ENCODE data around the gene TSPOAP1. TPM values are rescaled to one million over a fixed set of nuclear protein-coding genes. Genes with fewer than 3 reads are reported as not detected.

Gene TSPOAP1
- total and polyA plus RNA-seq, 2 of the 13 experiments (the other 11 are each of a cell fraction or from before 2014, with no cell fraction given) = not detected

DNA sequence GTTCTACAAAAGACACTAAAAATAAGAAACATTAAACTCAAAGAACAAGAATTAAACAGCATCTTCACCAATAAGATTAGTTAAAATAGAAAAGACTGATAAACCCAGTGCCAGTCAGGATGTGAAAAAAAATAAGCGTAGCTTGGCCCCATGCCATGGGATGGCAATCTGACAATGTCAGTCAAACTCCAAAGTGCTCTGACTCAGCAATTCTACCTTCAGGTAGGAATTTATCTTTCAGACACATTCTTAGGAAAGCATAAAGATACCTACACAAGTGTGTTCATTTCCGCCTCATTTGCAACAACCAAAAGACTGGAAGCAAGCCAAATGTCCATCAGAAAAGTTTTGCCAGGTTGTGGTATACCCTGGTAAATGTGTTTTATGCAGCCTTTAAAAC is 38.7 kb downstream of the TSPOAP1 start (continued):
- TF ChIP-seq GMEB1 (CRISPR knock-in tag; IDR thresholded peaks at IDR 0.05; ENCODE audit: borderline replicate concordance) = no peak
- TF ChIP-seq, protein P1, sequence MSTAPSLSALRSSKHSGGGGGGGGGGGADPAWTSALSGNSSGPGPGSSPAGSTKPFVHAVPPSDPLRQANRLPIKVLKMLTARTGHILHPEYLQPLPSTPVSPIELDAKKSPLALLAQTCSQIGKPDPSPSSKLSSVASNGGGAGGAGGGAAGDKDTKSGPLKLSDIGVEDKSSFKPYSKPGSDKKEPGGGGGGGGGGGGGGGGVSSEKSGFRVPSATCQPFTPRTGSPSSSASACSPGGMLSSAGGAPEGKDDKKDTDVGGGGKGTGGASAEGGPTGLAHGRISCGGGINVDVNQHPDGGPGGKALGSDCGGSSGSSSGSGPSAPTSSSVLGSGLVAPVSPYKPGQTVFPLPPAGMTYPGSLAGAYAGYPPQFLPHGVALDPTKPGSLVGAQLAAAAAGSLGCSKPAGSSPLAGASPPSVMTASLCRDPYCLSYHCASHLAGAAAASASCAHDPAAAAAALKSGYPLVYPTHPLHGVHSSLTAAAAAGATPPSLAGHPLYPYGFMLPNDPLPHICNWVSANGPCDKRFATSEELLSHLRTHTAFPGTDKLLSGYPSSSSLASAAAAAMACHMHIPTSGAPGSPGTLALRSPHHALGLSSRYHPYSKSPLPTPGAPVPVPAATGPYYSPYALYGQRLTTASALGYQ (CRISPR knock-in tag; IDR thresholded peaks at IDR 0.05) = no peak
- TF ChIP-seq ZKSCAN5 (CRISPR knock-in tag; IDR thresholded peaks at IDR 0.05) = no peak
- TF ChIP-seq, protein P2, sequence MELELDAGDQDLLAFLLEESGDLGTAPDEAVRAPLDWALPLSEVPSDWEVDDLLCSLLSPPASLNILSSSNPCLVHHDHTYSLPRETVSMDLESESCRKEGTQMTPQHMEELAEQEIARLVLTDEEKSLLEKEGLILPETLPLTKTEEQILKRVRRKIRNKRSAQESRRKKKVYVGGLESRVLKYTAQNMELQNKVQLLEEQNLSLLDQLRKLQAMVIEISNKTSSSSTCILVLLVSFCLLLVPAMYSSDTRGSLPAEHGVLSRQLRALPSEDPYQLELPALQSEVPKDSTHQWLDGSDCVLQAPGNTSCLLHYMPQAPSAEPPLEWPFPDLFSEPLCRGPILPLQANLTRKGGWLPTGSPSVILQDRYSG (CRISPR knock-in tag; IDR thresholded peaks at IDR 0.05) = no peak
- TF ChIP-seq HNF4G (IDR thresholded peaks at IDR 0.05; ENCODE audit: borderline replicate concordance, low read depth, low read length) = no peak
- TF ChIP-seq HNF4G (CRISPR knock-in tag; IDR thresholded peaks at IDR 0.05; ENCODE audit: borderline replicate concordance, low read depth) = no peak
- no peak for TF ChIP-seq FOXO1 (CRISPR knock-in tag; IDR thresholded peaks at IDR 0.05)
- TF ChIP-seq NFE2L2 (IDR thresholded peaks at IDR 0.05; ENCODE audit: low read length) = peak; percentile 61
- no peak for TF ChIP-seq TP53 (CRISPR knock-in tag; conservative IDR thresholded peaks at IDR 0.05)
- TF ChIP-seq, protein P3, sequence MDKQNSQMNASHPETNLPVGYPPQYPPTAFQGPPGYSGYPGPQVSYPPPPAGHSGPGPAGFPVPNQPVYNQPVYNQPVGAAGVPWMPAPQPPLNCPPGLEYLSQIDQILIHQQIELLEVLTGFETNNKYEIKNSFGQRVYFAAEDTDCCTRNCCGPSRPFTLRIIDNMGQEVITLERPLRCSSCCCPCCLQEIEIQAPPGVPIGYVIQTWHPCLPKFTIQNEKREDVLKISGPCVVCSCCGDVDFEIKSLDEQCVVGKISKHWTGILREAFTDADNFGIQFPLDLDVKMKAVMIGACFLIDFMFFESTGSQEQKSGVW (CRISPR knock-in tag; IDR thresholded peaks at IDR 0.05; ENCODE audit: borderline replicate concordance) = no peak
- no peak for TF ChIP-seq SP5 (CRISPR knock-in tag; IDR thresholded peaks at IDR 0.05; ENCODE audit: borderline replicate concordance, low read depth)
- TF ChIP-seq ZSCAN31 (CRISPR knock-in tag; IDR thresholded peaks at IDR 0.05; ENCODE audit: low read depth) = no peak
- no peak for TF ChIP-seq ZNF607 (CRISPR knock-in tag; IDR thresholded peaks at IDR 0.05; ENCODE audit: borderline replicate concordance)
- no peak for TF ChIP-seq HOXA3 (CRISPR knock-in tag; IDR thresholded peaks at IDR 0.05)
- TF ChIP-seq MIXL1 (CRISPR knock-in tag; IDR thresholded peaks at IDR 0.05) = no peak

All from HepG2 (cell line).